Measurements from ENCODE around the gene ZP2. TPM values are rescaled to one million over a fixed set of nuclear protein-coding genes. Genes with fewer than 3 reads are reported as not detected.

The ZP2 gene
- total RNA-seq, 1 experiment from 2014 or later = not detected

- Histone ChIP-seq H3K9me3 (no peaks in the 10 kb centered on the region), H3K4me1 (peaks cover 3% of the 10 kb centered on the region; the same call in 1 of the 2 replicates), H3K36me3 (ENCODE audit: control insufficient read depth, insufficient read depth, low read length) (no peaks in the 10 kb centered on the region; the same call in 1 of the 2 replicates), H3K27me3 (replicated peaks; ENCODE audit: control insufficient read depth, insufficient read depth, low read length) (no peaks in the 10 kb centered on the region), H3K4me3 (ENCODE audit: low read depth, low read length) (no peak overlapping the region)
- Mint-ChIP-seq H3K36me3 (ENCODE audit: insufficient read depth, unreplicated experiment) (peaks cover 4% of the 10 kb centered on the region), H3K4me3 (ENCODE audit: unreplicated experiment) (no peak overlapping the region), H3K27me3 (ENCODE audit: insufficient read depth, unreplicated experiment) (no peaks in the 10 kb centered on the region), H3K27ac (ENCODE audit: unreplicated experiment) (no peak overlapping the region), H3K4me1 (ENCODE audit: low read depth, unreplicated experiment) (no peaks in the 10 kb centered on the region), H3K9me3 (ENCODE audit: unreplicated experiment) (no peaks in the 10 kb centered on the region)
- no peak for TF ChIP-seq CTCF (IDR thresholded peaks at IDR 0.05; ENCODE audit: insufficient read depth in 1 of 2, low read depth in 1 of 2, low read length in 1 of 2, severe bottlenecking in 1 of 2, unreplicated experiment in 1 of 2)
- ChIA-PET POLR2A (no interaction called here), CTCF (interaction anchor here (0.7 to 1.7 kb wide), 2 partner anchors 115 to 774 kb away, joined by 3 to 9 read pairs; no protein-coding TSS in a partner anchor)
- BruUV-seq (replicated peaks) = no TSS peak
- intact Hi-C loops (cut with micrococcal nuclease; ENCODE audit: unreplicated experiment) = no loop called here
- no peak for DNase-seq
Measured at GRCh38 chr16:21185659-21186325, 25.6 kb downstream of the ZP2 start.

- no peaks in the 10 kb centered on the region; the same call in 1 of the 2 replicates for H3K36me3 ChIP-seq (ENCODE audit: control insufficient read depth, insufficient read depth, low read length)
- no peaks in the 10 kb centered on the region for H3K9me3 Mint-ChIP-seq (ENCODE audit: unreplicated experiment)
- TF ChIP-seq CTCF (IDR thresholded peaks at IDR 0.05; ENCODE audit: insufficient read depth in 1 of 2, low read depth in 1 of 2, low read length in 1 of 2, severe bottlenecking in 1 of 2, unreplicated experiment in 1 of 2) = no peak
- intact Hi-C loops (cut with micrococcal nuclease; ENCODE audit: unreplicated experiment) = no loop called here
- H3K4me3 Mint-ChIP-seq (ENCODE audit: unreplicated experiment) = no peak overlapping the region
- H3K27me3 ChIP-seq (replicated peaks; ENCODE audit: control insufficient read depth, insufficient read depth, low read length) = no peaks in the 10 kb centered on the region
- H3K4me1 Mint-ChIP-seq (ENCODE audit: low read depth, unreplicated experiment) = no peaks in the 10 kb centered on the region
- H3K9me3 ChIP-seq = no peaks in the 10 kb centered on the region
- H3K27ac Mint-ChIP-seq (ENCODE audit: unreplicated experiment) = no peak overlapping the region
- H3K4me3 ChIP-seq (ENCODE audit: low read depth, low read length) = no peak overlapping the region
- POLR2A ChIA-PET = no interaction called here
- CTCF ChIA-PET = no interaction called here
- H3K4me1 ChIP-seq = peaks cover 3% of the 10 kb centered on the region; the same call in 1 of the 2 replicates
- BruUV-seq (replicated peaks) = no TSS peak
- peaks cover 4% of the 10 kb centered on the region for H3K36me3 Mint-ChIP-seq (ENCODE audit: insufficient read depth, unreplicated experiment)
- no peak for DNase-seq
- H3K27me3 Mint-ChIP-seq (ENCODE audit: insufficient read depth, unreplicated experiment) = no peaks in the 10 kb centered on the region
Measured at GRCh38 chr16:21184834-21185233, 26.5 kb downstream of the ZP2 start.

GRCh38 chr16:21183995-21184394, 27.4 kb downstream of the ZP2 start:
- no peaks in the 10 kb centered on the region; the same call in none of the 2 replicates for H3K36me3 ChIP-seq (ENCODE audit: control insufficient read depth, insufficient read depth, low read length)
- ChIA-PET CTCF (no interaction called here), POLR2A (no interaction called here)
- intact Hi-C loops (cut with micrococcal nuclease; ENCODE audit: unreplicated experiment) = no loop called here
- TF ChIP-seq CTCF (IDR thresholded peaks at IDR 0.05; ENCODE audit: insufficient read depth in 1 of 2, low read depth in 1 of 2, low read length in 1 of 2, severe bottlenecking in 1 of 2, unreplicated experiment in 1 of 2) = no peak
- H3K4me3 ChIP-seq (ENCODE audit: low read depth, low read length) = no peak overlapping the region
- no TSS peak for BruUV-seq (replicated peaks)
- no peaks in the 10 kb centered on the region for H3K27me3 ChIP-seq (replicated peaks; ENCODE audit: control insufficient read depth, insufficient read depth, low read length)
- no peaks in the 10 kb centered on the region for H3K27me3 Mint-ChIP-seq (ENCODE audit: insufficient read depth, unreplicated experiment)
- peaks cover 4% of the 10 kb centered on the region for H3K36me3 Mint-ChIP-seq (ENCODE audit: insufficient read depth, unreplicated experiment)
- H3K4me1 ChIP-seq = peaks cover 3% of the 10 kb centered on the region; the same call in 1 of the 2 replicates
- H3K9me3 ChIP-seq = no peaks in the 10 kb centered on the region
- no peaks in the 10 kb centered on the region for H3K9me3 Mint-ChIP-seq (ENCODE audit: unreplicated experiment)
- no peak overlapping the region for H3K4me3 Mint-ChIP-seq (ENCODE audit: unreplicated experiment)
- H3K27ac Mint-ChIP-seq (ENCODE audit: unreplicated experiment) = no peak overlapping the region
- no peak for DNase-seq
- H3K4me1 Mint-ChIP-seq (ENCODE audit: low read depth, unreplicated experiment) = no peaks in the 10 kb centered on the region

All from Caco-2 (cell line).